Loucy (cell line): ENCODE results near the gene BABAM2.

Experiments
- H2AFZ ChIP-seq: fragments of 200-600 bp; sonication (generic); 2 replicates; pipeline ENCODE4 v1.6.0; 2016; ENCODE audit warnings: antibody characterized with exemption, mild to moderate bottlenecking, low read length, moderate library complexity
- H3F3A ChIP-seq: fragments of 200-600 bp; 2 replicates; pipeline ENCODE4 v1.6.0; 2016; ENCODE audit warnings: antibody characterized with exemption, low read depth, mild to moderate bottlenecking
- H3K27me3 ChIP-seq: fragments of 200-600 bp; sonication (generic); 2 replicates; pipeline ENCODE4 v1.6.1; 2014; ENCODE audit warnings: low read length, mild to moderate bottlenecking; ENCODE audit not compliant: insufficient read depth, poor library complexity, severe bottlenecking
- H3K36me3 ChIP-seq: fragments of 200-600 bp; sonication (generic); 2 replicates; pipeline ENCODE4 v1.6.1; 2016; ENCODE audit warnings: low read length; ENCODE audit not compliant: insufficient read depth
- H3K4me1 ChIP-seq: fragments of 200-600 bp; sonication (generic); 2 replicates; pipeline ENCODE4 v1.5.1; 2014; ENCODE audit warnings: low read length, mild to moderate bottlenecking; ENCODE audit not compliant: insufficient read depth, poor library complexity, severe bottlenecking
- H3K4me2 ChIP-seq: fragments of 200-600 bp; sonication (generic); 2 replicates; pipeline ENCODE4 v1.6.0; 2014; ENCODE audit warnings: antibody characterized with exemption, low read length, low read depth, mild to moderate bottlenecking; ENCODE audit not compliant: poor library complexity, severe bottlenecking
- H3K4me3 ChIP-seq: fragments of 200-600 bp; sonication (generic); 2 replicates; pipeline ENCODE4 v1.5.1; 2014; ENCODE audit warnings: low read length, mild to moderate bottlenecking, mixed read lengths; ENCODE audit not compliant: poor library complexity, severe bottlenecking
- H3K79me2 ChIP-seq: fragments of 200-600 bp; sonication (generic); 2 replicates; pipeline ENCODE4 v1.6.1; 2014; ENCODE audit warnings: low read length; ENCODE audit not compliant: insufficient read depth
- H3K9ac ChIP-seq: fragments of 200-600 bp; sonication (generic); 2 replicates; pipeline ENCODE4 v1.6.0; 2014; ENCODE audit warnings: mild to moderate bottlenecking, low read depth, low read length, moderate library complexity; ENCODE audit not compliant: poor library complexity, severe bottlenecking
- H3K9me2 ChIP-seq: fragments of 200-600 bp; sonication (generic); replicated peaks from 2 replicates; pipeline ENCODE4 v1.6.1; 2016; ENCODE audit warnings: low read depth, low read length, mixed read lengths
- H3K9me3 ChIP-seq: fragments of 200-600 bp; sonication (generic); 2 replicates; pipeline ENCODE4 v1.6.1; 2014; ENCODE audit warnings: mild to moderate bottlenecking, antibody characterized with exemption, low read length, low read depth; ENCODE audit not compliant: insufficient read depth
- H4K20me1 ChIP-seq: fragments of 200-600 bp; sonication (generic); 2 replicates; pipeline ENCODE4 v1.6.0; 2014; ENCODE audit warnings: antibody characterized with exemption, low read length, mild to moderate bottlenecking; ENCODE audit not compliant: insufficient read depth, poor library complexity, severe bottlenecking
- EZH2phosphoT487 ChIP-seq: fragments of 200-600 bp; IDR thresholded peaks from 2 replicates; pipeline ENCODE4 v1.6.1; 2018; ENCODE audit warnings: antibody characterized with exemption, mild to moderate bottlenecking, moderate library complexity, borderline replicate concordance
- TF ChIP-seq, protein P1 (sequence below): fragments of 200-600 bp; sonication (generic); conservative IDR thresholded peaks from 2 replicates; pipeline ENCODE4 v1.5.1; 2014; ENCODE audit warnings: mild to moderate bottlenecking, antibody characterized with exemption, low read length

Gene BABAM2

DNA sequence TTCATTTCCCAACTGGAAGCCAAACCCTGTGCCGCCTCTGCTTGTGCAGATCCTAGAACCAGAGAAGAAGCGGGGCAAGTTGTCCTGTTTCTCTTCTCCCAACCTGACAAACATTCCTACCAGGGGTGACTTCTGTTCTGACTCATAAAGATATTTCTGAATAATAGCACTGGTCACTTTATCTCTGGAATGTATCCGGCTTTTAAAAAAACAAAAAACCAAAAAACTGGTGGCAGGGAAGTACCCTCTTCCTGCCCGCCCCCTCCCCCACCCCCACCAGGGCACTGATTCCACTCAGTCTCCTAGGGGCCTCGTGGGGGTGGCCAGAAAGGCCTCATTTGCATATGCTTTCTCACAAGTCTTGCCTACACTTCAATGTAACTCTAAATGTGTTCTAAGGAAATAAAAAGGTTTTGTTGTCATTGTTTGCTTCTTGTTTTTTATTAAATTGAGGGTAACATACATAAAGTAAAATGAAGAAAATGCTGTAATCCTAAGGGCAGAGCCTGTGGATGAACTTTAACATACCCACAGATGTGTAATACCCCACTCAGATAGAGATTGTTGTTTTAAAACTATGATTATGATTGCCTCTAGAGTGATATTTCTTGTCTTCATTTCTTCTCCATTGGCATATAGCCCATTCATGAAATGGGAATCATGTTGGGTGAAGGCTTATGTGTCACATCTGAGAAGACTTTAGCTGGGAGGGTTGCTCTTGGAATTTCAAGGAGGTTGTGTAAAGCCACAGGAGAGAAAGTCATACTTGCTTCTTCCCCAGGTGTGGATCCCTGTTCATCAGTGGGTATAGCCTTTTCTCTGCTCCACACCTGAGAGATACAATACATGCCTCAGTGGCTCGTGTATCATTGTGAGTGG is 496.8 kb downstream of the BABAM2 start:
- TF ChIP-seq EZH2phosphoT487 = no peak
- TF ChIP-seq, protein P1, sequence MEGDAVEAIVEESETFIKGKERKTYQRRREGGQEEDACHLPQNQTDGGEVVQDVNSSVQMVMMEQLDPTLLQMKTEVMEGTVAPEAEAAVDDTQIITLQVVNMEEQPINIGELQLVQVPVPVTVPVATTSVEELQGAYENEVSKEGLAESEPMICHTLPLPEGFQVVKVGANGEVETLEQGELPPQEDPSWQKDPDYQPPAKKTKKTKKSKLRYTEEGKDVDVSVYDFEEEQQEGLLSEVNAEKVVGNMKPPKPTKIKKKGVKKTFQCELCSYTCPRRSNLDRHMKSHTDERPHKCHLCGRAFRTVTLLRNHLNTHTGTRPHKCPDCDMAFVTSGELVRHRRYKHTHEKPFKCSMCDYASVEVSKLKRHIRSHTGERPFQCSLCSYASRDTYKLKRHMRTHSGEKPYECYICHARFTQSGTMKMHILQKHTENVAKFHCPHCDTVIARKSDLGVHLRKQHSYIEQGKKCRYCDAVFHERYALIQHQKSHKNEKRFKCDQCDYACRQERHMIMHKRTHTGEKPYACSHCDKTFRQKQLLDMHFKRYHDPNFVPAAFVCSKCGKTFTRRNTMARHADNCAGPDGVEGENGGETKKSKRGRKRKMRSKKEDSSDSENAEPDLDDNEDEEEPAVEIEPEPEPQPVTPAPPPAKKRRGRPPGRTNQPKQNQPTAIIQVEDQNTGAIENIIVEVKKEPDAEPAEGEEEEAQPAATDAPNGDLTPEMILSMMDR = no peak
- peaks cover 3% of the 10 kb centered on the region; the same call in 1 of the 2 replicates for H3K79me2 ChIP-seq
- H3K4me1 ChIP-seq = peaks cover 27% of the 10 kb centered on the region
- no peaks in the 10 kb centered on the region for H4K20me1 ChIP-seq
- no peak overlapping the region for H3K9ac ChIP-seq
- no peaks in the 10 kb centered on the region for H3K27me3 ChIP-seq
- no peak overlapping the region for H2AFZ ChIP-seq
- H3K9me3 ChIP-seq = no peaks in the 10 kb centered on the region
- H3F3A ChIP-seq = peaks cover 11% of the 10 kb centered on the region; the same call in 1 of the 2 replicates
- H3K9me2 ChIP-seq = no peaks in the 10 kb centered on the region
- no peaks in the 10 kb centered on the region for H3K36me3 ChIP-seq
- H3K4me3 ChIP-seq = no peak overlapping the region
- no peak overlapping the region for H3K4me2 ChIP-seq
